CD1c-positive myeloid dendritic cell (primary cell): ENCODE data around the gene CATSPERB.
"Not testable (repeated sequence)": the region's sequence is repeated elsewhere in the genome, so short reads cannot be mapped to it uniquely, and the experiment has no call there.

ENCODE experiments used
- DNase-seq: peaks from one replicate; pipeline ENCODE4 v3.0.0-alpha.2; 2016; ENCODE audit errors: extremely low spot score

CATSPERB gene

DNA sequence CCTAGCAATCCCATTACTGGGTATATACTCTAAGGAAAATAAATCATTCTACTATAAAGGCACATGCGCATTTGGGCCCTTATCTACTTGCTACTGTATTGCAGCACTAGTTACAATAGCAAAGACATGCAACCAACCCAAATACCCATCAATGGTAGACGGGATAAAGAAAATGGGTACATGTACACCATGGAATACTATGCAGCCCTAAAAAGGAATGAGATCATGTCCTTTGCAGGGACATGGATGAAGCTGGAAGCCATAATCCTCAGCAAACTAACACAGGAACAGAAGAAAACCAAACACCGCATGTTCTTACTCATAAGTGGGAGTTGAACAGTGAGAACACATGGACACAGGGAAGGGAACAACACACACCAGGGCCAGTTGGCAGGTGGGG is 54.2 kb downstream of the CATSPERB start:
- not testable (repeated sequence) for DNase-seq

- DNase-seq: no peak
Measured at GRCh38 chr14:91674911-91675310, 57.0 kb downstream of the CATSPERB start.

DNA sequence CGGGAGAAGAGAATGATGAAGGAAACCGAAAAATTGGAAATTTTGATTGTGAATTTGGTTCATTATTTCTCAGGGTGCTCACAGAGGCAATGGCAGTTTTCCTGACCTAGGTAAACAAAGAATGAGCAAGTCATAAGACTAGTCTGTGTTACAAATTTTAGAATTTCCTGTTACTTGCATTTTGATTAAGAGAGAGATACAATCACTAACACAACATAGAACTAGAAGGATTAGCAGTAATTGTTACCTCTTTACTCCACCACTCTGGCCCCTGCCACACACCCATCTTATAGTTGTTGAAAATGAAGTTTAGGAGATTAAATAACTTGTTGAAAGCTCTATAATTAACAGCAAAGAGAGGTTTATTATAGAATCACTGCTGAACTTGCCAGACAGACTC is 62.0 kb downstream of the CATSPERB start:
- no peak for DNase-seq

- DNase-seq: peak; percentile 7
Measured at GRCh38 chr14:91667101-91667500, 64.8 kb downstream of the CATSPERB start.

DNA sequence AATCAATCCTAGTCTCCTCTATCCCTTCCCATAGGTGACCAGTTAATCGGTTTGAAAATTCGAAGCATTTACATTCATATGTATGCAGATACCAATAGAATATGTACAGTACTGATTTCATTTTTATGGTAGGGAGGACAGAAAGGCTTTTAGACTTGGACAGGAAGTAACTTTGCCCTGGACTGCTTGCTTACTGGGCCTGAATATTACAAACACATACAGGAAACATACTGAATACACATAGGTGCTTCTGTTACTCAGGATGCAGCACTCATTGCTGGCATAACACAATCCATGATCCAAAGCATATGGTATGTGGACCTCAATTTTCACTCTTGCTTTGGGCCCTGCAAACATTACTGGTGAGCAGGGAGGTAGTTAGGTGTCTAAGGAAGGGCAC is 71.1 kb downstream of the CATSPERB start:
- no peak for DNase-seq

DNA sequence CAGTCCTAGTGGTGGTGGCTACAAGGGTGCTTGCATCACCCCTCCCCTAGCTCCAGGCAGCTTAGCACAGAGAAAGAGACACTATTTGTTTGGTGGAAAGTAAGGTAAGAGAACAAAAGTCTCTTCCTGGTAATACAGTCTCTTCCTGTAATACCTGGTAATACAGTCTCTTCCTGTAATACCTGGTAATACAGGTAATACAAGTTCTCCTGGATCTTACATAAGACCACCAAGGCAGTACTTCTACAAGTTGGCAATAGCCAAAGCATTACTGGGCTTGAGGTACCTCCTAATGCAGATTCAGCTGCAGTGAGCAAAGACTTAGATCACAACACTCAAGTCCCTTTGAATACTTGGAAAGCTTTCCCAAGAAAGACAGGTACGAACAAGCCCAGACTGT is 77.0 kb downstream of the CATSPERB start:
- no peak for DNase-seq

DNA sequence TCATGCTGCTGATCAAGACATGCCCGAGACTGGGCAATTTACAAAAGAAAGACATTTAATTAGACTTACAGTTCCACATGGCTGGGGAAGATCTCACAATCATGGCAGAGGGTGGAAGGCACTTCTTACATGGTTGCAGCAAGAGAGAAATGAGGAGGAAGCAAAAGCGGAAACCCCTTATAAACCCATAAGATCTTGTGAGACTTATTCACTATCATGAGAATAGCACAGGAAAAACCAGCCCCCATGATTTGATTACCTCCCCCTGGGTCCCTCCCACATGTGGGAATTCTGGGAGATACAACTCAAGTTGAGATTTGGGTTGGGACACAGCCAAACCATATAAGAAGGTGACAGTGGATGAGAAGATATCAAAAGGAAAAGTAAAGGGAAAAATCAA is 78.4 kb downstream of the CATSPERB start:
- no peak for DNase-seq

GRCh38 chr14:91649930-91650329 is 82.0 kb downstream of the CATSPERB start:
- peak; percentile 9 for DNase-seq

DNA sequence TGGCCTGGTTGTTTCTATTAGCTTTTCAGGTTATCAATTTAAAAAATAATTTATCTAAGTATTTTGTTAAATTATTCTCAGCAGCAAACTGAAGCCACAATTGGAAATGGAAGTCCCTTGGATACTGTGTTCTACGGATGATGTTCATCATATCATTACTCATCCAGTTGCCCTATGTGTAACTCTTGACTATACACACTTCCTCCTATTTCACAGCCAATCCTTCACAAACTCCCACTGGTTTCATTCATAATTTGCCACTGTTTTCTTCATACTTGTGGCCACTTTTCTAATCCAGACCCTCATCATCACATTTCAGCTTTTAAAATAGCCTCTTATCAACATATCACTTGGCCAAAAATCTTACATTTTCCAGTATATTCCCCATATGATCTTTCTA is 84.0 kb downstream of the CATSPERB start:
- peak; percentile 24 for DNase-seq

GRCh38 chr14:91636604-91637003 is 95.3 kb downstream of the CATSPERB start:
- no peak for DNase-seq

GRCh38 chr14:91624757-91625156 is 107.1 kb downstream of the CATSPERB start:
- DNase-seq: no peak

GRCh38 chr14:91614187-91614586 is 117.7 kb downstream of the CATSPERB start:
- DNase-seq: no peak

GRCh38 chr14:91613459-91614112 is 118.3 kb downstream of the CATSPERB start:
- DNase-seq: no peak

DNA sequence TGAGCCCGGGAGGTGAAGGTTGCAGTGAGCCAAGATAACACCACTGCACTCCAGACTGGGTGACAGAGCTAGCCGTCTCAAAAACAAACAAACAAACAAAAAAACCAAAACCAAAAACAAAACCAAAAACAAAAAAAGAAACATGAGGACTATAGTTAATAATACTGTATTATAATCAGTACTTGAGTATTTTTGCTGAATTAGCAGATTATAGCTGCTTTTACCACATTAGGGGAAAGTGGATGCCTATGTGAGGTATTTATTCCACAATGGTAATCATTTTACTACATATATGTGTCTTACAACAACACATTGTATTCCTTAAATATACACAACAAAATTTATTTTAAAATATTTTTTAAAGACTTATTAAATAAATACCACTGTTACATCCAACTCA is 120.4 kb downstream of the CATSPERB start:
- DNase-seq: no peak

- no peak for DNase-seq
Measured at GRCh38 chr14:91609161-91609560, 122.7 kb downstream of the CATSPERB start.

DNA sequence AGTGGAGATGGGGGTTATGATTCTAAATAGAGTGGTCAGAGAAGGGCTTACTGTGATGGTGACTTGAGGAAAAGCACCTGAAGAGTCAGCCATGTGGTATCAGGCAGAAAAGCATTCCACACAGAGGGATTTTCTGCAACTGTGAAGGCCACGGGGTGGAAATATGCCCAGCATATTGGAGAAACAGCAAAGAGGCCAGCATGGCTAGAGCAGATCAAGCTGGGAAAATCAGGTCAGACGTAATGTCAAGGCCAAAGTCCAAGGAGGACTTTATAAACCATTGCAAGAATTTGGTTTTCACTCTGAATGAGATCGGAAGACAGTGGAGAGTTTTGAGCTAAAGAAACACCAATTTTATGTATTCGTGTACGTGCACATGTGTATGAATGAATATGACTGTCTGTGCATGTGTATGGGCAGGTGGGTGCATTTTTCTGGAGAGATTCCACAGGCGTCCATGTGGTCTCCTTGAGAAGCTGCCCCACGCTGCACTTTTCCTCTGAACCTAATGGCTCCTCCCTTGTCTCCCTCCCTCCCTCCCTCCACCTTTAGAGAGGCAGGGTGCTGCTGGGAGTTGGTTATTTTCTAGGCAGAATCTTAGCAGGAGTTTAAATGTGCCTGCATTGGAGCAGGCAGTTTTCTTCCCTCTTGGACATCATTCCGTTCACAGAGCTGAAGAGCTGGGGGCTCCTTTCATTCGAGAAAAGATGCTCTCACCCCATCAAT is 124.4 kb downstream of the CATSPERB start:
- no peak for DNase-seq

GRCh38 chr14:91606851-91607250 is 125.0 kb downstream of the CATSPERB start:
- peak; percentile 69 for DNase-seq

- DNase-seq: not testable (repeated sequence)
Measured at GRCh38 chr14:91604611-91605010, 127.3 kb downstream of the CATSPERB start.

DNA sequence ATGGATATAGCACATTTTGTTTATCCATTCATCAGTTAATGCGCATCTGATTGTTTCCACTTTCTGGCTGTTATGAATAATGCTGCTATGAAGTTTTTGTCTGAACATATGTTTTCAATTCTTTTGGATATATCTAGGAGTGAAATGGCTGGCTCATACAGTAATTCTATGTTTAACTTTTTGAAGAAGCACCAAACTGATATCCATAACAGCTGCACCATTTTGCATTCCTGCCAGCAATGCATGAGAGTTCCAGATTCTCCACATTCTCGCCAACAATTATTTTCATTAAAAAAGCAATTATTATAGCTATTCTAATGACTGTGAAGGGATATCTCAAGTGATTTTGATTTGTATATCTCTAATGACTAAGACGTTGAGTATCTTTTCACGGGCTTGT is 131.9 kb downstream of the CATSPERB start:
- no peak for DNase-seq

- no peak for DNase-seq
Measured at GRCh38 chr14:91595736-91596135, 136.2 kb downstream of the CATSPERB start.

GRCh38 chr14:91593957-91594356 is 137.9 kb downstream of the CATSPERB start:
- not testable (repeated sequence) for DNase-seq

GRCh38 chr14:91586410-91586809 is 145.5 kb downstream of the CATSPERB start:
- DNase-seq: no peak

- no peak for DNase-seq
Measured at GRCh38 chr14:91585856-91586255, 146.0 kb downstream of the CATSPERB start.

DNA sequence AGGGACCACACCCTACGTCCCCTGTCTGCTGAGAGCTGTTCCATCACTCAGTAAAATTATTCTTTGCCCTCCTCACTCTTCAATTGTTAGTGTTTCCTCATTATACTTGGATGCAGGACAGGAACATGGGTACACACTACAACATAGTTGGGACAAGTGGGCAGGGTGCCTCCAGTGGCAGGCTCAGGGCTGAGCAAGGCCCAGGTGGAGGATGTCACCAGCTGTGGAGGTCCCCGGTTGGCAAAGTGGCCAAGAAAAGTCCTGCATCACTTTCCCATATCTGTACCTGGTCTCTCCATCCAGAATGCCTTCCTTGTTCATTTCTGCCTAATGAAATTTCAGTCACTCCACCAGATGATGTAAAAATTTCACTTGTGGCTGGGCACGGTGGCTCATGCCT is 149.1 kb downstream of the CATSPERB start:
- DNase-seq: no peak
